ENCODE results near the gene DMC1.
"Not testable (repeated sequence)": the region's sequence is repeated elsewhere in the genome, so short reads cannot be mapped to it uniquely, and the experiment has no call there.

The DMC1 gene

DNA sequence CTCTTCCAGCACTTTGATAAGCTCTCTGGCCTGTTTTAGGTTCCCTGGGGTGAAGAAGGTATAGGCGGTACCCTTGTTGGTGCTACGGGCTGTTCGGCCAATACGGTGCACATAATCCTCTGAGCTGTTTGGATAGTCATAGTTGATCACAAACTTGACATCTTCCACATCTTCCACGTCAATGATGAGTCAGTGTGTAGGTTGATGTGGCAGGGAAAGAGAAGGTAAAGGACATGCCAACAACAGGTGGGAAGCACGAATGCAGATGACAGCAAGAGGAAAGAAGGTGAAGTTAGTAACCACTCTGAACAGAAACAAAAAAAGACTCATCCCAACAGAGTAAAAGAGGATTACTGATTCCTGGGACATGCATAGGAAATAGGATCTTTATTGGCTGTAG is 82.0 kb downstream of the DMC1 start:
- in situ Hi-C loops (cut with HindIII; ENCODE audit: low pct_unique_long_range_greater_than_20kb, low sequenced_read_pairs) = no loop called here
- no peak for DNase-seq (ENCODE audit: low read depth in 1 of 2, low spot score in 1 of 2)
- no peak for TF ChIP-seq JUND (IDR thresholded peaks at IDR 0.05; ENCODE audit: low read depth)

DNA sequence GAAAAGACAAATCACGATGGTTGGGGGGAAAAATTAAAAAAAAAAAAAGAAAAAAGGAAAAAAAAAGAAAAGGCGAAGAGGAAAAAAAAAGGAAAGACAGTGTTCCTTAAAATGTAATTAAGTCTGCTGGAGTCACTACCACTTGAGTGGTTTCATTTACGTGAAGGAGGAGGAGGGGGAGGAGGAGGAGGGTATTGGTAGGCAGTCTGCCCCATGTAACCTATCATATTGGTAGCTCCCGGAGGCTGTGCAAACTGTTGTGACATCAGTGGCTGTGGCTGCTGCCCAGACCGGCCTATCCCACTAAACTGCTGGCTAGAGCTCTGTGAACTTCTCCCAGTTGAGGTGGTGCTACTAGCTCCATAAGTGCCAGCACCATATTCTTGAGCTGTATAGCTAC is 84.2 kb downstream of the DMC1 start:
- in situ Hi-C loops (cut with HindIII; ENCODE audit: low pct_unique_long_range_greater_than_20kb, low sequenced_read_pairs) = no loop called here
- TF ChIP-seq JUND (IDR thresholded peaks at IDR 0.05; ENCODE audit: low read depth) = no peak
- DNase-seq (ENCODE audit: low read depth in 1 of 2, low spot score in 1 of 2) = peak in 1 of 2 experiments; percentile 37

DNA sequence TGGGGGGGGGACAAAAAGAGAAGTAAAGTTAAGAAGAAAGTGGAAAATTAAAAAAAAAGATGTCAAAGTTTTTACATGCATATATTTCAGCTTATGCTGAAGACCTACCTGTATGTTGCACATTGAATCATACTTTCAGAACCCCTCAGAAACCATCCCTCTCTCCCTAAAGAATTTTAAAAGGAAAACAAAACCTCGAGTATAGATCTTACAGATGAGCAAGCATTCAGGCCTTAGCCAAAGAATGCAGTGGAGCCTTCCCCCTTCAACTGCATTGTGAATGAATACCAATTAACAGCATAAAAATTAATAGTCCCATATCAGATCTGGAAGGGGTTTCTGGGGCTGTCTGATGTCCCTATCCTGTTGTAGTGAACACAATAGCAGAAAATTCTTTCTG is 85.7 kb downstream of the DMC1 start:
- no peak for DNase-seq (ENCODE audit: low read depth in 1 of 2, low spot score in 1 of 2)
- in situ Hi-C loops (cut with HindIII; ENCODE audit: low pct_unique_long_range_greater_than_20kb, low sequenced_read_pairs) = no loop called here
- TF ChIP-seq JUND (IDR thresholded peaks at IDR 0.05; ENCODE audit: low read depth) = no peak

DNA sequence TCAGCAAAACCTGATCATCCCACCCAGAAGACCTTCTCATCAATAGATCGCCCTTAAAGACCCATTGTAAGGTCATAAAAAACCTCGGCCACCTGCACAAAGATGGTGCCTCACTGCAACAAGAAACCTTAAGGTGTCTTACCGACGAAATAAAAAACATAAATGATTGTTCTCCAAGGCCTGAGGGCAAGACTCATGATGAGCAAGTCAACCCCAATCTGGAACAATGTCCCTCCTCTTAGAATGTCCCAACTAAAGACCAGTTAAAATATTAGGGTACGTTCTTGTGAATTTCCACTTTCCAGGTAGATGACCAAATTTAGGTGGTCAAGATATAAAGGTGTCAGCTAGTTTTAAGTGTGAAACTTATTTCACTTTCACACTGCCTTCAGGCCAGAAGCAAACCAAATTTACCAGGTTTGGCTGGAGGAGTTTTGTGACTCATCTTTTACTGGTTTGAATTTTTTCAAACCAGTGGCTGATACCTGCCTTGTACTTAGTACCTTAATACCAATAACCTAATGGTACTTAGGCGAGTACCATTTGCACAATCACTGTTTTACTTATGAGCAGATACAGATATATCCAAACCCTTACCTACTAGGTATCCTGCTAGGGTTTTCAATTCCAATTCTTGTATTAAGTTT is 87.2 kb downstream of the DMC1 start:
- TF ChIP-seq JUND (IDR thresholded peaks at IDR 0.05; ENCODE audit: low read depth) = no peak
- no peak for DNase-seq (ENCODE audit: low read depth in 1 of 2, low spot score in 1 of 2)
- in situ Hi-C loops (cut with HindIII; ENCODE audit: low pct_unique_long_range_greater_than_20kb, low sequenced_read_pairs) = no loop called here

DNA sequence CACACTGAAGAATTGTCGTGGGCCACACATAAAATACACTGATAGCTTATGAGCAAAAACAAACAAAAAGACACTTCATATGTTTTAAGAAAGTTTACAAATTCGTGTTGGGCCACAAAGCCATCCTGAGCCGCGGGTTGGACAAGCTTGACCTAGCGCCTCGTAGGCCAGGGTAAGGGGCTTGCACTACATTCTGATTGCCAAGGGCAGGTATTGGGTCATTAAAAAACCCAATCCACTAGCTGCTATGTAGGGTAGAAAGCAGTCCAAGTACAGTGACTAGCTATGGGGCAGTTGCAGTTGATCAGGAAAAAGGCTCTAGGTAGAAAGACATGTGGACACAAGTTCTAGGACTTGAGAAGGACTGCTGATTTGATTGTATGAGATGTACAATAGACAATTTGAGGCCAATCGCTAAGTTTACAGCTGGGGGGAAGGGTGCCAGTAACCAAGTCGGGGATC is 88.1 kb downstream of the DMC1 start:
- in situ Hi-C loops (cut with HindIII; ENCODE audit: low pct_unique_long_range_greater_than_20kb, low sequenced_read_pairs) = no loop called here
- no peak for DNase-seq (ENCODE audit: low read depth in 1 of 2, low spot score in 1 of 2)
- TF ChIP-seq JUND (IDR thresholded peaks at IDR 0.05; ENCODE audit: low read depth) = no peak

DNA sequence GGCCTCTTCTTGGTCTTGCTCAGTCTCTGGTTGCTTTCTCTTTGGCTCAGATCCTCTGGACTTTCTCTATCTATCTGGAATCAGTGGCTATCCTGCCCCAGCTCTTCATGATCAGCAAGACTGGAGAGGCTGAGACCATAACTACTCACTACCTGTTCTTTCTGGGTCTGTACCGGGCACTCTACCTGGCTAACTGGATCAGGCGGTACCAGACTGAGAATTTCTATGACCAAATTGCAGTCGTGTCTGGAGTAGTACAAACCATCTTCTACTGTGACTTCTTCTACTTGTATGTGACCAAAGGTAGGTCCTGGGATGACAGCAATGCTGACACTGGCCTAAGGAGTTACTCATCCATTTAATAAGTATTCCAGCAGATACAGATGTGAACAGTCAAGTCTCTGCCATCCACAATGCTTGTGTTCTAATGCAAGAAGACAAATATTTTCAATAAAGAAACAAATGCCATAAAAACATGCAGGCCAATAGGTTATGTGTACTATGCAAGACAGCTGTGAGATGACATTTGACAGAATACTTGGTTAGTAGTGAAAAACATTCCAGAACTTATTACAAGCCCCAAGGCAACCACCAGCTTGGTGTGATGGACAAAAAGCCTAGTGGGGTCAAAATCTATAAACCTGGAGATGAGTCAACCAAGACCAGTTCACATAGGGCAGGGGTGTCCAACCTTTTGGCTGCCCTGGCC is 88.7 kb downstream of the DMC1 start:
- in situ Hi-C loops (cut with HindIII; ENCODE audit: low pct_unique_long_range_greater_than_20kb, low sequenced_read_pairs) = no loop called here
- no peak for TF ChIP-seq JUND (IDR thresholded peaks at IDR 0.05; ENCODE audit: low read depth)
- DNase-seq (ENCODE audit: low read depth in 1 of 2, low spot score in 1 of 2) = no peak

DNA sequence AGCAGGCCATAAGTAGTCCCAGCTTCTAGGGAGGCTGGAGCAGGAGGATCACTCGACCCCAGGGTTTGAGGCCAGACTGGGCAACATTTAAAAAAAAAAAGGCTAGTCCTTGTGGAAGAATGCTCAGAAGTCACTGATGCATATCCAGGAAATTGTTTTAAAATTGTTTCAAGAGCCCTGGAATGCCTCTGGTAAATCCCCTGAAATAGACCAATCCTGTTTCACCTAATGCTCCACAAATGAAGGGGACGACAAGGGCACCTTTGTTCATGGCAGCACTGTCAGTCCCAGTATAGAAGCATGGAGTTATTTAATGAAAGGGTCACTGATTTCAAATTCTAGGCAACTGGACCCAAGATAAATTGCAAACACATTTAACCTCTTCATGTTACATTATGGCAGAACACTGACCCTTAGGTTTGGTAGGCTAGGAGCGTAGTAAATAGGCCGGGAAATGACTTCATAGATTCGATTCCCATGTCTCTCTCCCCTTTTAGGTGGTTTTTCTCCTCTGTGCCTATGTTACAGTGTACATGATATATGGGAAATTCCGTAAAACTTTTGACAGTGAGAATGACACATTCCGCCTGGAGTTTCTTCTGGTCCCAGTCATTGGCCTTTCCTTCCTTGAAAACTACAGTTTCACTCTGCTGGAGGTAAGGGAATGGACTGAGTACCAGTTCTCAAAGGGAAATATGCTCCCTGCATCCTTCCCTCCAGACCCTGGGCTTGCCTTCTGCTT is 90.7 kb downstream of the DMC1 start:
- DNase-seq (ENCODE audit: low read depth in 1 of 2, low spot score in 1 of 2) = no peak
- TF ChIP-seq JUND (IDR thresholded peaks at IDR 0.05; ENCODE audit: low read depth) = no peak
- in situ Hi-C loops (cut with HindIII; ENCODE audit: low pct_unique_long_range_greater_than_20kb, low sequenced_read_pairs) = no loop called here

DNA sequence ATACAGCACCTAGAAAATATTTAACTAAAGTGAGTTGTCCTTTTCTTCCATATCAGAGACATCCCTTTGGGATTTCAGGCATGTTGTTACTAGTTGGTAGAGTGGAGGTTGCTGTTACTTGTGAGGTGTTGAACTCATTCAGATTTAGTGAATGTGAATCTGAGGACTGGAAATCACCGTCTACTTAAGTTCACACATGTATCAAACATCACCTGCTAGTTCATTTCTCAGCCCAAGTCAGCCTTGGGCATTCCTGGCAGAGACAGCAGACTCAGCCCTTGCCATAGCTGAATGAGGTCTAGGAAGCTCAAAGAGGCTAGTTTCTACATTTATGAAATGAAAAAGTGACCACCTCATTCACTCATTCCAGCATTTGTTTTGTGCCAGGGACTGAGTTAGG is 92.4 kb downstream of the DMC1 start:
- no peak for TF ChIP-seq JUND (IDR thresholded peaks at IDR 0.05; ENCODE audit: low read depth)
- in situ Hi-C loops (cut with HindIII; ENCODE audit: low pct_unique_long_range_greater_than_20kb, low sequenced_read_pairs) = no loop called here
- DNase-seq (ENCODE audit: low read depth in 1 of 2, low spot score in 1 of 2) = no peak

DNA sequence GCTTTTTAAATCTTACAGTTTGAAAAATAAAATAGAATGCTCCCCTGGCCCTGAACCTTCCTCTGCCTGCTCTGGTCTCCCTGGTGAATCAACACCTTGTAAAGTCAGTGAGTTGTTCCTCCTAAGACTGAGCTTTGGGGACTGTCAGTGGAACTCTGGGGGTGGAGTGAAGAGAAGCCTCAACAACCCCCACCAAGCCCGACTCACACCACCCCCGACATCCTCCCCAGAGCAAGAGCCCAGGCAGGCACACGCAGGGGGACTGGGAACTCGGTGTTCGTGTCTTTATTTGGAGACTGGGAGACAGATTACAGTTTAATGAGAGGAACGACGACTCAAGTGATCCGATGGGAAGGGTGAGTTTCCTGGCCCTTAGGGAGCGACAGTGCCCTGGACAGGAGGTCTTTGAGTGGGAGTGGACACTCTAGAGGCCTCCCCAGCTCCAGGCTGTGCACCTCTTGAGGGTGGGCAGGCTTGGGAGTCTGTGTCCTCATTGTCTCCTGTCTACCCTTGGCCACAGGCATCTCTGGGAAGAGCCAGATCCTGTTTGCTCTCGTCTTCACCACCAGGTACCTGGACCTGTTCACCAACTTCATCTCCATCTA is 95.9 kb downstream of the DMC1 start:
- no peak for TF ChIP-seq JUND (IDR thresholded peaks at IDR 0.05; ENCODE audit: low read depth)
- no peak for DNase-seq (ENCODE audit: low read depth in 1 of 2, low spot score in 1 of 2)
- in situ Hi-C loops (cut with HindIII; ENCODE audit: low pct_unique_long_range_greater_than_20kb, low sequenced_read_pairs) = no loop called here

DNA sequence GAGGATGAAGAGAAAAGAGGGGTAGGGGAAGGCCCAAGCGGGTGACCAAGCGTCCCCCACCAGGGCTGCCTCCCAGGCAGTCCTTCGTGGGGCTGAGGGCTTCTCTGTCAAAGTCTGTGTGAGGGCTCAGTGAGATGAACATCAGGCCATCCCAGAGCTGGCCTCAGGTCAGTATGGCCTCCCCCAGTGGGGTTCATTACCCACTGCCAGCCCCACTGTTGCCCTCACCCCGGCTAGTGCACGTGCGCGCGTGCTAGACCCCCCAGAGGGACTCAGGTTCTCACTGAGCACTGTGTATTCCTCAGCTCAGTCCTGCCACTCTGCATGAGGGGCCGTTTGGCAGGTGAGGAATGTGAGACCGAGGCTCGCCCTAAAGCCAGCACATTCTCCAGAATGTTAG is 98.7 kb downstream of the DMC1 start:
- in situ Hi-C loops (cut with HindIII; ENCODE audit: low pct_unique_long_range_greater_than_20kb, low sequenced_read_pairs) = no loop called here
- no peak for DNase-seq (ENCODE audit: low read depth in 1 of 2, low spot score in 1 of 2)
- TF ChIP-seq JUND (IDR thresholded peaks at IDR 0.05; ENCODE audit: low read depth) = no peak

DNA sequence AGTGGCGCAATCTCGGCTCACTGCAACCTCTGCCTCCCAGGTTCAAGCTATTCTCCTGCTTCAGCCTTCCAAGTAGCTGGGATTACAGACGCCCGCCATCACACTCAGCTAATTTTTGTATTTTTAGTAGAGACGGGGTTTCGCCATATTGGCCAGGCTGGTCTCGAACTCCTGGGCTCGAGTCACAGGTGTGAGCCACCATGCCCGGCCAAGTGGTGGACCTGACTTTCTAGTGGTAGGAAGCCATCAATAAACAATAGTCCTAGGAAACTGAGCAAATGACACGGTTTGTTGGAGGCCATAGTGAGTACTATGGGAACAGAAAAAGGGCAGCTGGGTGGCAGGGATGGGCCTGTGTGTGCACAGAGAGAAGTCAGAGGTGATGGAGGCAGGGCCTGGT is 99.8 kb downstream of the DMC1 start:
- DNase-seq (ENCODE audit: low read depth in 1 of 2, low spot score in 1 of 2); in situ Hi-C loops (cut with HindIII; ENCODE audit: low pct_unique_long_range_greater_than_20kb, low sequenced_read_pairs): not testable (repeated sequence)

DNA sequence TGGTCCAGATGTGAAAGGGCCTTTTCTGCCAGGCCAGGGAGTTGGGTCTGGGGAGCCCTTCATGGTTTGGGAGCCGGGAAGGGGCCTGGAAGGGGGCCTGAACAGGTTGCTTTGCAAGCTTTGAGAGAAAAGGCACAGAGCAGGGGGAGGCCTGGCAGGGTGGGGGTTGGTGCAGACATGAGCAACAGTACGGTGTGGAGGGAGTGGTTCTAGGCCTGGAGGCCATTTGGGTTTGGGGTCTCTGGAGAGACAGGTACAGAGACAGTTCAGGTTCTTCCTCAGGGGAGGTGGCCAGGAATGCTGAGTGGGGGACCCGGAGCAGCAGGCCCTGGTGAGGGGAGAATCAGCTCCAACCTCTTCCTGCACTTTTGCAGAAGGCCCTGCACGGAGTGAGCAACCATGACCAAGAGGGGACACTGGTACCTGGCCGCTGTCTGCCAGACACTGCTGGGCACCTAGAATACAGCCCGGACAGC is 100.6 kb downstream of the DMC1 start:
- no peak for DNase-seq (ENCODE audit: low read depth in 1 of 2, low spot score in 1 of 2)
- in situ Hi-C loops (cut with HindIII; ENCODE audit: low pct_unique_long_range_greater_than_20kb, low sequenced_read_pairs) = no loop called here
- no peak for TF ChIP-seq JUND (IDR thresholded peaks at IDR 0.05; ENCODE audit: low read depth)

Measured in T47D (cell line).